OCI-LY1 (cell line): ENCODE results near the gene SHISA5.

Experiments
- EZH2 ChIP-seq: fragments of 200-600 bp; sonication (generic), shearing (Covaris generic); IDR thresholded peaks from 2 replicates; pipeline ENCODE4 v1.8.0; 2017; ENCODE audit warnings: borderline replicate concordance, mixed run types, mild to moderate bottlenecking, antibody characterized with exemption, low read length, moderate library complexity, mixed read lengths
- TF ChIP-seq, protein P1 (sequence below): fragments of 200-600 bp; sonication (generic), shearing (Covaris generic); IDR thresholded peaks from 2 replicates; pipeline ENCODE4 v1.5.1; 2017; ENCODE audit warnings: mild to moderate bottlenecking, antibody characterized with exemption, low read length, moderate library complexity, mixed read lengths

DNA sequence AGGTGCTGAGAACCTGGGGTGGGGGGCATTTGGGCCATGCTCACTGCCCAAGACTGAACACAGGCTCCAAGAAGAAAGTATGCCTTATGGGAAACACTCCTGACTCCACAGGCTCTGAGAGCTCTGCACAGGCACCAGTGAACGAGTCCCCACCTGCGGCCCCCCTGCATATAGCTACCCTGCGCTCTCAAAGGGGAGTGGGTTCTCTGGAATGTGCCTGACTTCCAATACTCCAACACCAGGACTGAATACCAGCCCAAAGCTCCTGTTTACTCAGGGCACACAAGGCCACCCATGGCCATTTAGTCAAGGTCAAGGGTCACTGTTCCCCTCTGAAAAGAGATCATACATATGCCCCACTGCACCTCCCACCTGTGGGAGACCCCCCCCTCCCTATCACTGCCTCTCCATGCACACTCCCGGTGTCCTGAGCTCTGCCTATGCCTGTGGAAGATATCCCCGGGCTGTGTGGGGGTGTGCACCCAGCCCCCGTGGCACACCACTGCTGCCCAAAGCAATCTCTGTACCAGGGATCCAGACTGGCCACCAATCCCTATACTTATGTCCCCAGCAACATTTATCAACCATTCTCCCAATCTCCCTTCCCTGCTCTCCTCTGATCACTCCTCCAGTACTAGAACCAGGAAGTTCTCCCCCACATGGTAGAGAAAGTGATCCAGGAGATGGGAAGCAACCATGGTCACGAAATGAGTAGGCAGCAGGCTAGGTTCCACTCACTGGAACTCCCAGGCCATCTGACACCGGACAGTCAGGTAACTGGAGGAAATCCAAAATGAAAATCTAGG is 72.5 kb downstream of the SHISA5 start:
- TF ChIP-seq EZH2 = no peak
- TF ChIP-seq, protein P1, sequence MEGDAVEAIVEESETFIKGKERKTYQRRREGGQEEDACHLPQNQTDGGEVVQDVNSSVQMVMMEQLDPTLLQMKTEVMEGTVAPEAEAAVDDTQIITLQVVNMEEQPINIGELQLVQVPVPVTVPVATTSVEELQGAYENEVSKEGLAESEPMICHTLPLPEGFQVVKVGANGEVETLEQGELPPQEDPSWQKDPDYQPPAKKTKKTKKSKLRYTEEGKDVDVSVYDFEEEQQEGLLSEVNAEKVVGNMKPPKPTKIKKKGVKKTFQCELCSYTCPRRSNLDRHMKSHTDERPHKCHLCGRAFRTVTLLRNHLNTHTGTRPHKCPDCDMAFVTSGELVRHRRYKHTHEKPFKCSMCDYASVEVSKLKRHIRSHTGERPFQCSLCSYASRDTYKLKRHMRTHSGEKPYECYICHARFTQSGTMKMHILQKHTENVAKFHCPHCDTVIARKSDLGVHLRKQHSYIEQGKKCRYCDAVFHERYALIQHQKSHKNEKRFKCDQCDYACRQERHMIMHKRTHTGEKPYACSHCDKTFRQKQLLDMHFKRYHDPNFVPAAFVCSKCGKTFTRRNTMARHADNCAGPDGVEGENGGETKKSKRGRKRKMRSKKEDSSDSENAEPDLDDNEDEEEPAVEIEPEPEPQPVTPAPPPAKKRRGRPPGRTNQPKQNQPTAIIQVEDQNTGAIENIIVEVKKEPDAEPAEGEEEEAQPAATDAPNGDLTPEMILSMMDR = no peak
